IMR-90 (cell line): ENCODE results near the gene CNKSR3. TPM values are rescaled to one million over a fixed set of nuclear protein-coding genes. Genes with fewer than 3 reads are reported as not detected.

Experiments used
- ATAC-seq: fragments of 200-7000 bp; cut with Tn5 transposase; 2 replicates; pipeline ENCODE4 v1.9.1; 2020; ENCODE audit warnings: low read depth, mild to moderate bottlenecking, moderate library complexity
- BruUV-seq: library from RNA; stranded (reverse); fragments of 400-500 nt; replicated peaks from 2 replicates; lab custom pipeline; 2021; lab: Mats Ljungman, UMichigan
- CTCF ChIA-PET: fragments of 300-600 bp; formaldehyde crosslinking; extraction: SDS; loops from one replicate; lab custom pipeline; 2021; ENCODE audit warnings: antibody characterized with exemption; lab: Yijun Ruan, JAX
- POLR2A ChIA-PET: fragments of 300-600 bp; sonication (Branson Sonifier 250); formaldehyde crosslinking; loops from one replicate; lab custom pipeline; 2022; ENCODE audit warnings: antibody characterized with exemption; ENCODE audit not compliant: unreplicated experiment; lab: Charles Lee
- DNase-seq: peaks from one replicate; pipeline ENCODE4 v3.0.0; 2013
- H2AFZ ChIP-seq: replicated peaks from 2 replicates; pipeline ENCODE3; 2013; ENCODE audit warnings: low read length, mild to moderate bottlenecking; ENCODE audit not compliant: poor library complexity
- H2AK5ac ChIP-seq: 2 replicates; pipeline ENCODE4 v1.6.1; 2013; ENCODE audit warnings: low read depth, low read length, inconsistent platforms
- H2AK9ac ChIP-seq: replicated peaks from 2 replicates; pipeline ENCODE3; 2013; ENCODE audit warnings: mild to moderate bottlenecking, low read depth, low read length, moderate library complexity; ENCODE audit not compliant: poor library complexity
- H2BK120ac ChIP-seq: 2 replicates; pipeline ENCODE4 v1.6.1; 2013; ENCODE audit warnings: low read depth, low read length, inconsistent platforms
- H2BK15ac ChIP-seq: 3 replicates; pipeline ENCODE4 v1.6.1; 2013; ENCODE audit warnings: low read depth, low read length, inconsistent platforms
- H2BK20ac ChIP-seq: 2 replicates; pipeline ENCODE4 v1.6.1; 2013; ENCODE audit warnings: low read depth, mild to moderate bottlenecking, inconsistent platforms, low read length, moderate library complexity
- H2BK5ac ChIP-seq: 2 replicates; pipeline ENCODE4 v1.6.1; 2013; ENCODE audit warnings: mild to moderate bottlenecking, low read depth, low read length, inconsistent platforms; ENCODE audit not compliant: poor library complexity, severe bottlenecking
- H3K14ac ChIP-seq: replicated peaks from 2 replicates; pipeline ENCODE4 v1.6.1; 2013; ENCODE audit warnings: low read depth, low read length, inconsistent platforms
- H3K18ac ChIP-seq: 2 replicates; pipeline ENCODE4 v1.6.1; 2013; ENCODE audit warnings: low read depth, low read length, control low read depth
- H3K23ac ChIP-seq: 2 replicates; pipeline ENCODE4 v1.6.1; 2013; ENCODE audit warnings: low read depth, low read length, inconsistent platforms
- H3K27ac ChIP-seq: 2 replicates; pipeline ENCODE4 v1.5.1; 2013; ENCODE audit warnings: mild to moderate bottlenecking, control low read depth, low read length; ENCODE audit not compliant: insufficient read depth
- H3K27me3 ChIP-seq: 2 replicates; pipeline ENCODE4 v1.6.1; 2013; ENCODE audit warnings: low read length; ENCODE audit not compliant: control insufficient read depth, insufficient read depth
- H3K36me3 ChIP-seq: 2 replicates; pipeline ENCODE4 v1.6.1; 2013; ENCODE audit warnings: low read length, mixed read lengths; ENCODE audit not compliant: control insufficient read depth, insufficient read depth
- H3K4ac ChIP-seq: 2 replicates; pipeline ENCODE4 v1.6.1; 2013; ENCODE audit warnings: low read depth, low read length, inconsistent platforms
- H3K4me1 ChIP-seq: 2 replicates; pipeline ENCODE4 v1.6.1; 2013; ENCODE audit warnings: low read length, mixed read lengths; ENCODE audit not compliant: control insufficient read depth, insufficient read depth
- H3K4me2 ChIP-seq: 2 replicates; pipeline ENCODE4 v1.6.1; 2013; ENCODE audit warnings: low read depth, mild to moderate bottlenecking, control low read depth, low read length, moderate library complexity
- H3K4me3 ChIP-seq: 2 replicates; pipeline ENCODE4 v1.5.1; 2013; ENCODE audit warnings: low read depth, mild to moderate bottlenecking, control low read depth, low read length, moderate library complexity; ENCODE audit not compliant: insufficient read depth
- H3K56ac ChIP-seq: 2 replicates; pipeline ENCODE4 v1.6.1; 2013; ENCODE audit warnings: low read length, inconsistent platforms; ENCODE audit not compliant: insufficient read depth; ENCODE audit errors: extremely low read depth
- H3K79me1 ChIP-seq, 2 experiments: 2 replicates each; pipeline ENCODE4 v1.6.1; 2013; ENCODE audit warnings: low read length in 2 of 2, inconsistent platforms in 1 of 2, low read depth in 1 of 2
- H3K9ac ChIP-seq: 2 replicates; pipeline ENCODE4 v1.6.1; 2013; ENCODE audit warnings: low read depth, low read length, control low read depth
- H3K9me1 ChIP-seq: 2 replicates; pipeline ENCODE4 v1.6.1; 2013; ENCODE audit warnings: low read length, inconsistent platforms; ENCODE audit not compliant: insufficient read depth
- H3K9me3 ChIP-seq: 2 replicates; pipeline ENCODE4 v1.6.1; 2013; ENCODE audit warnings: low read length; ENCODE audit not compliant: control insufficient read depth, insufficient read depth
- H4K20me1 ChIP-seq: 2 replicates; pipeline ENCODE4 v1.6.1; 2013; ENCODE audit warnings: low read length, inconsistent platforms; ENCODE audit not compliant: insufficient read depth
- H4K5ac ChIP-seq: 2 replicates; pipeline ENCODE4 v1.6.1; 2013; ENCODE audit warnings: mild to moderate bottlenecking, low read depth, low read length, control low read depth
- H4K8ac ChIP-seq, 2 experiments: 2 replicates each; pipeline ENCODE4 v1.6.1; 2013; ENCODE audit warnings: low read depth in 2 of 2, low read length in 2 of 2, control low read depth in 1 of 2, inconsistent platforms in 1 of 2
- H4K91ac ChIP-seq: 2 replicates; pipeline ENCODE4 v1.6.1; 2013; ENCODE audit warnings: low read depth, low read length, inconsistent platforms; ENCODE audit not compliant: insufficient read depth
- BHLHE40 ChIP-seq: fragments of 150-350 bp; IDR thresholded peaks from 2 replicates; pipeline ENCODE4 v1.6.1; 2016; ENCODE audit warnings: mild to moderate bottlenecking, low read depth, low read length
- FOS ChIP-seq: fragments of 150-350 bp; IDR thresholded peaks from 2 replicates; pipeline ENCODE4 v1.6.1; 2016; ENCODE audit warnings: low read depth, low read length
- MAFK ChIP-seq: IDR thresholded peaks from 2 replicates; pipeline ENCODE4 v1.6.1; 2012; ENCODE audit warnings: low read depth, low read length, improper control_type of control experiment
- RAD21 ChIP-seq: IDR thresholded peaks from 2 replicates; pipeline ENCODE4 v1.6.1; 2012; ENCODE audit warnings: low read length, improper control_type of control experiment
- RCOR1 ChIP-seq: IDR thresholded peaks from 2 replicates; pipeline ENCODE4 v1.6.1; 2012; ENCODE audit warnings: mild to moderate bottlenecking, low read length, improper control_type of control experiment; ENCODE audit not compliant: insufficient replicate concordance
- SMC3 ChIP-seq: fragments of 150-350 bp; IDR thresholded peaks from 2 replicates; pipeline ENCODE4 v1.6.1; 2016; ENCODE audit warnings: low read depth, mild to moderate bottlenecking, antibody characterized with exemption, low read length, moderate library complexity
- WGBS, 2 experiments: methylation state at CpG; one replicate each; pipeline versions ENCODE4 v1.1.5 to v1.1.7; 2013; ENCODE audit warnings: missing lambda C conversion rate in 2 of 2; ENCODE audit not compliant: insufficient read length in 1 of 2; ENCODE audit errors: extremely low coverage in 2 of 2; 5-methylcytosine and 5-hydroxymethylcytosine counted together
- dilution Hi-C: fragments of 300-500 bp; cut with HindIII; formaldehyde crosslinking; loops from one replicate; pipeline ENCODE4 v1.14.3; 2018; ENCODE audit warnings: low sequenced_read_pairs; ENCODE audit not compliant: unreplicated experiment
- in situ Hi-C: fragments of 300-500 bp; cut with MboI; formaldehyde crosslinking; loops from 3 replicates; pipeline ENCODE4 v1.14.3; 2019; ENCODE audit warnings: low sequenced_read_pairs, inconsistent platforms, mixed read lengths
- intact Hi-C: fragments of 100-400 bp; cut with micrococcal nuclease; formaldehyde crosslinking; loops from 2 replicates; pipeline ENCODE4 v1.10.0; 2022
- microRNA-seq, 2 experiments: library from miRNA; stranded (forward) in 1 of 2; unstranded in 1 of 2; fragments of 10-50 nt in 1 of 2; fragments of <30 nt in 1 of 2; gene quantifications in 1 of 2; microRNA quantifications in 1 of 2; one replicate each; pipeline versions ENCODE3 to v1.1.0; 2013 to 2020; ENCODE audit not compliant: insufficient read depth in 1 of 2, insufficient read length in 1 of 2, unreplicated experiment in 1 of 2
- polyA plus RNA-seq, 3 experiments: library from polyadenylated mRNA; depleted of rRNA; stranded (reverse); fragments of >200 nt; gene quantifications; 2 replicates each; pipeline ENCODE4 v1.2.3, GENCODE V29; 2012; ENCODE audit warnings: low replicate concordance in 1 of 3
- small RNA-seq, 5 experiments: library from RNA; depleted of rRNA; stranded (forward); fragments of <200 nt; gene quantifications; one replicate each; pipeline ENCODE3, GENCODE V24; 2012
- total RNA-seq: library from RNA; depleted of rRNA; stranded (reverse); fragments of >200 nt; gene quantifications from 2 replicates; pipeline ENCODE4 v1.2.3, GENCODE V29; 2012; rRNA removed

The CNKSR3 gene
- total and polyA plus RNA-seq, 2 of the 4 experiments (the other 2 are of a cell fraction): 6.7 to 15.8 TPM

- no peaks in the 10 kb centered on the region for H3K36me3 ChIP-seq
- H2AK5ac ChIP-seq: no peak overlapping the region
- H3K27ac ChIP-seq: no peak overlapping the region
- dilution Hi-C loops: no loop called here
- no peaks in the 10 kb centered on the region for H3K9me3 ChIP-seq
- no peaks in the 10 kb centered on the region for H3K4me1 ChIP-seq
- no peaks in the 10 kb centered on the region for H4K20me1 ChIP-seq
- no peak overlapping the region for H3K9ac ChIP-seq
- H4K5ac ChIP-seq: no peak overlapping the region
- no peaks in the 10 kb centered on the region for H3K9me1 ChIP-seq
- H3K23ac ChIP-seq: no peak overlapping the region
- no peak overlapping the region for H3K4me2 ChIP-seq
- no TSS peak for BruUV-seq
- no peak overlapping the region for H3K14ac ChIP-seq
- no peak overlapping the region for H2BK120ac ChIP-seq
- H2BK15ac ChIP-seq: no peak overlapping the region
- DNase-seq: no peak
- ChIA-PET CTCF (no interaction called here), POLR2A (no interaction called here)
- no peak overlapping the region for H4K91ac ChIP-seq
- TF ChIP-seq BHLHE40 (no peak), MAFK (no peak), RCOR1 (no peak), RAD21 (no peak), FOS (no peak), SMC3 (no peak)
- H2BK20ac ChIP-seq: no peak overlapping the region
- no peak overlapping the region for H2BK5ac ChIP-seq
- intact Hi-C loops: no loop called here
- no peak overlapping the region for H2AFZ ChIP-seq
- no peak overlapping the region for H4K8ac ChIP-seq
- ATAC-seq: no peak
- no peak overlapping the region for H2AK9ac ChIP-seq
- no peaks in the 10 kb centered on the region for H3K79me1 ChIP-seq
- H3K56ac ChIP-seq: no peak overlapping the region
- H3K4ac ChIP-seq: no peak overlapping the region
- no peaks in the 10 kb centered on the region for H3K27me3 ChIP-seq
- H3K4me3 ChIP-seq: no peak overlapping the region
- no CpG with 5 or more reads among the region's 4 CpGs for WGBS, 2 experiments
- in situ Hi-C loops: no loop called here
- no peak overlapping the region for H3K18ac ChIP-seq
These were observed 169.1 kb downstream of the CNKSR3 start for GRCh38 chr6:154341336-154341735.

Small RNA genes lying within 50 kb of the gene (microRNA-seq; reads per million reads assigned to microRNA genes)
- gene AL357075.2 (ENCODE audit: insufficient read depth, insufficient read length): not detected

Small RNA genes lying within 50 kb of the gene (small RNA-seq; reads per million reads assigned to genes)
- gene AL357075.2: 0 reads per million in 5 experiments

Other genes starting within 250 kb of the CNKSR3 start
- under 0.01 TPM in 2 replicates for gene IPCEF1, start 153.9 kb downstream of the CNKSR3 start, total RNA-seq
- gene IPCEF1, start 153.9 kb downstream of the CNKSR3 start, polyA plus RNA-seq (2012; rRNA removed): 0.03 and 0.07 TPM in 2 replicates
- gene SCAF8, start 222.7 kb upstream of the CNKSR3 start, total RNA-seq: 21.9 and 23.5 TPM in 2 replicates
- gene SCAF8, start 222.7 kb upstream of the CNKSR3 start, polyA plus RNA-seq (2012; rRNA removed): 13.6 and 16.1 TPM in 2 replicates